ENCODE measurements around the gene COL7A1. TPM values are rescaled to one million over a fixed set of nuclear protein-coding genes. Genes with fewer than 3 reads are reported as not detected.

Gene COL7A1
- total and polyA plus RNA-seq, 2 of the 13 experiments (the other 11 are each of a cell fraction or from before 2014, with no cell fraction given) = 2.7 to 11.7 TPM

DNA sequence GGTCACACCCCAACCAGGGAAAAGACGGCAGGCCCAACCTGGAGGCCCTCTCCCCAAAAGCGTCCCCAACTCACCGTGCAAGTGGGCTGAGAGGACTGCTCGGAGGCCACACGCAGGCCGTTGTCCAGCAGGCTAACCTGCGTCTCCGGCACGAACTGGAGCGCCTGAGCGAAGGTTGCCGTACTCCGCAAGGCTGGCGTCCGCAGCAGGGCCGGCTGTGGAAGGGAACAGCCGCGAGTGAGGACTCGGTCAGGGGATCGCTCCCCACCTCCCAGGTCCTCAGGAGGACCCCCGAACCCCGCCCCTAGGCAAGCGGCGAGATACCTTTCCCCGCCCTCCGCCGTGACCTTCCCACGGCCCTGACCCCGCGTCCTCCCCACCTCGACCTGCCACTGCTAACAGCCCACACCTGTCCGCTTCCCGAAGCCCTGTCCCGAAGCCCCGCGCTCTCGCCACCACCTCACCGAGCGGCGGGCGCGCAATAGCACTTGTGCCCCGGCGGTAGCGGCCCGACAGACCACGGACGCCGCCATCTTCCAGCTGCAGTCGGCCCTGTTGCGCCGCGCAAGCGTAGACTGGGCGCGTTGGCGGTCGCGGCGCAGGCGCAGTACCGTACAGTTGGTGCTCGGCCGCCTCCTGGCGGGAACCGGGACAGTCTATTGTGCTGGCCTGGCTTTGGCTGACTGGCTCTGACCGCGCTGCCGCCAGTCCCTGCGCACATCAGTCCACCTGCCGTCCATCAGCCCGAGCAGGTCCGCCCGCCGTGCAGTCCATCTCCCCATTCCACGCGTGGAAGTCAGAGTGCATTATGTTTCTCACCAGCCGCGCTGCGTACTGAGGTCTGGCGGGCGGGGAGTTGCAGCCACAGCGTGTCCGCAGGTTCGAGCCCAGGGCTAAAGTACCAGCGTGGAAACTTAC is 14.2 kb upstream of the COL7A1 start, which contains the start of gene UQCRC1 (continued):
- TF ChIP-seq SP1 (IDR thresholded peaks at IDR 0.05) (no peak), SP1 (CRISPR knock-in tag; IDR thresholded peaks at IDR 0.05) (no peak), NFYB (CRISPR knock-in tag; IDR thresholded peaks at IDR 0.05) (no peak), ZNF510 (CRISPR knock-in tag; IDR thresholded peaks at IDR 0.05; ENCODE audit: low read depth) (no peak), ZNF773 (CRISPR knock-in tag; IDR thresholded peaks at IDR 0.05; ENCODE audit: borderline replicate concordance) (peak; percentile 81; the same call in 1 of the 2 replicates), HOXA7 (CRISPR knock-in tag; IDR thresholded peaks at IDR 0.05) (no peak), KLF13 (CRISPR knock-in tag; IDR thresholded peaks at IDR 0.05) (peak; percentile 76), HOXA5 (CRISPR knock-in tag; IDR thresholded peaks at IDR 0.05) (no peak), PAF1 (CRISPR knock-in tag; IDR thresholded peaks at IDR 0.05) (no peak), ZNF768 (CRISPR knock-in tag; IDR thresholded peaks at IDR 0.05) (peak; percentile 64; the same call in 1 of the 2 replicates), ZNF644 (CRISPR knock-in tag; IDR thresholded peaks at IDR 0.05; ENCODE audit: low read depth) (no peak), YEATS4 (CRISPR knock-in tag; IDR thresholded peaks at IDR 0.05; ENCODE audit: borderline replicate concordance) (peak; percentile 93), IRF2 (CRISPR knock-in tag; IDR thresholded peaks at IDR 0.05) (peak; percentile 76), ZNF781 (CRISPR knock-in tag; IDR thresholded peaks at IDR 0.05; ENCODE audit: borderline replicate concordance, not compliant biosample characterization) (peak; percentile 47), HOXA9 (CRISPR knock-in tag; IDR thresholded peaks at IDR 0.05; ENCODE audit: borderline replicate concordance) (no peak; the same call in 1 of the 2 replicates), ZNF816 (CRISPR knock-in tag; IDR thresholded peaks at IDR 0.05; ENCODE audit: borderline replicate concordance) (peak; percentile 14; the same call in 1 of the 2 replicates)
- TF ChIP-seq, protein P1, sequence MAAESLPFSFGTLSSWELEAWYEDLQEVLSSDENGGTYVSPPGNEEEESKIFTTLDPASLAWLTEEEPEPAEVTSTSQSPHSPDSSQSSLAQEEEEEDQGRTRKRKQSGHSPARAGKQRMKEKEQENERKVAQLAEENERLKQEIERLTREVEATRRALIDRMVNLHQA (CRISPR knock-in tag; IDR thresholded peaks at IDR 0.05) = no peak
- TF ChIP-seq, protein P2, sequence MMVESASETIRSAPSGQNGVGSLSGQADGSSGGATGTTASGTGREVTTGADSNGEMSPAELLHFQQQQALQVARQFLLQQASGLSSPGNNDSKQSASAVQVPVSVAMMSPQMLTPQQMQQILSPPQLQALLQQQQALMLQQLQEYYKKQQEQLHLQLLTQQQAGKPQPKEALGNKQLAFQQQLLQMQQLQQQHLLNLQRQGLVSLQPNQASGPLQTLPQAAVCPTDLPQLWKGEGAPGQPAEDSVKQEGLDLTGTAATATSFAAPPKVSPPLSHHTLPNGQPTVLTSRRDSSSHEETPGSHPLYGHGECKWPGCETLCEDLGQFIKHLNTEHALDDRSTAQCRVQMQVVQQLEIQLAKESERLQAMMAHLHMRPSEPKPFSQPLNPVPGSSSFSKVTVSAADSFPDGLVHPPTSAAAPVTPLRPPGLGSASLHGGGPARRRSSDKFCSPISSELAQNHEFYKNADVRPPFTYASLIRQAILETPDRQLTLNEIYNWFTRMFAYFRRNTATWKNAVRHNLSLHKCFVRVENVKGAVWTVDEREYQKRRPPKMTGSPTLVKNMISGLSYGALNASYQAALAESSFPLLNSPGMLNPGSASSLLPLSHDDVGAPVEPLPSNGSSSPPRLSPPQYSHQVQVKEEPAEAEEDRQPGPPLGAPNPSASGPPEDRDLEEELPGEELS (CRISPR knock-in tag; IDR thresholded peaks at IDR 0.05) = no peak
- TF ChIP-seq, protein P3, sequence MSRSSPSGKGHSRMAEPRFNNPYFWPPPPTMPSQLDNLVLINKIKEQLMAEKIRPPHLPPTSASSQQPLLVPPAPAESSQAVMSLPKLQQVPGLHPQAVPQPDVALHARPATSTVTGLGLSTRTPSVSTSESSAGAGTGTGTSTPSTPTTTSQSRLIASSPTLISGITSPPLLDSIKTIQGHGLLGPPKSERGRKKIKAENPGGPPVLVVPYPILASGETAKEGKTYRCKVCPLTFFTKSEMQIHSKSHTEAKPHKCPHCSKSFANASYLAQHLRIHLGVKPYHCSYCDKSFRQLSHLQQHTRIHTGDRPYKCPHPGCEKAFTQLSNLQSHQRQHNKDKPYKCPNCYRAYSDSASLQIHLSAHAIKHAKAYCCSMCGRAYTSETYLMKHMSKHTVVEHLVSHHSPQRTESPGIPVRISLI (CRISPR knock-in tag; IDR thresholded peaks at IDR 0.05; ENCODE audit: borderline replicate concordance) = peak; percentile 66
- TF ChIP-seq, protein P4, sequence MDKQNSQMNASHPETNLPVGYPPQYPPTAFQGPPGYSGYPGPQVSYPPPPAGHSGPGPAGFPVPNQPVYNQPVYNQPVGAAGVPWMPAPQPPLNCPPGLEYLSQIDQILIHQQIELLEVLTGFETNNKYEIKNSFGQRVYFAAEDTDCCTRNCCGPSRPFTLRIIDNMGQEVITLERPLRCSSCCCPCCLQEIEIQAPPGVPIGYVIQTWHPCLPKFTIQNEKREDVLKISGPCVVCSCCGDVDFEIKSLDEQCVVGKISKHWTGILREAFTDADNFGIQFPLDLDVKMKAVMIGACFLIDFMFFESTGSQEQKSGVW (CRISPR knock-in tag; IDR thresholded peaks at IDR 0.05; ENCODE audit: borderline replicate concordance) = 0 out of 2 replicates have a peak, but pooled peaks have one; percentile 35
- TF ChIP-seq, protein P5, sequence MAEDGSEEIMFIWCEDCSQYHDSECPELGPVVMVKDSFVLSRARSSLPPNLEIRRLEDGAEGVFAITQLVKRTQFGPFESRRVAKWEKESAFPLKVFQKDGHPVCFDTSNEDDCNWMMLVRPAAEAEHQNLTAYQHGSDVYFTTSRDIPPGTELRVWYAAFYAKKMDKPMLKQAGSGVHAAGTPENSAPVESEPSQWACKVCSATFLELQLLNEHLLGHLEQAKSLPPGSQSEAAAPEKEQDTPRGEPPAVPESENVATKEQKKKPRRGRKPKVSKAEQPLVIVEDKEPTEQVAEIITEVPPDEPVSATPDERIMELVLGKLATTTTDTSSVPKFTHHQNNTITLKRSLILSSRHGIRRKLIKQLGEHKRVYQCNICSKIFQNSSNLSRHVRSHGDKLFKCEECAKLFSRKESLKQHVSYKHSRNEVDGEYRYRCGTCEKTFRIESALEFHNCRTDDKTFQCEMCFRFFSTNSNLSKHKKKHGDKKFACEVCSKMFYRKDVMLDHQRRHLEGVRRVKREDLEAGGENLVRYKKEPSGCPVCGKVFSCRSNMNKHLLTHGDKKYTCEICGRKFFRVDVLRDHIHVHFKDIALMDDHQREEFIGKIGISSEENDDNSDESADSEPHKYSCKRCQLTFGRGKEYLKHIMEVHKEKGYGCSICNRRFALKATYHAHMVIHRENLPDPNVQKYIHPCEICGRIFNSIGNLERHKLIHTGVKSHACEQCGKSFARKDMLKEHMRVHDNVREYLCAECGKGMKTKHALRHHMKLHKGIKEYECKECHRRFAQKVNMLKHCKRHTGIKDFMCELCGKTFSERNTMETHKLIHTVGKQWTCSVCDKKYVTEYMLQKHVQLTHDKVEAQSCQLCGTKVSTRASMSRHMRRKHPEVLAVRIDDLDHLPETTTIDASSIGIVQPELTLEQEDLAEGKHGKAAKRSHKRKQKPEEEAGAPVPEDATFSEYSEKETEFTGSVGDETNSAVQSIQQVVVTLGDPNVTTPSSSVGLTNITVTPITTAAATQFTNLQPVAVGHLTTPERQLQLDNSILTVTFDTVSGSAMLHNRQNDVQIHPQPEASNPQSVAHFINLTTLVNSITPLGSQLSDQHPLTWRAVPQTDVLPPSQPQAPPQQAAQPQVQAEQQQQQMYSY (CRISPR knock-in tag; IDR thresholded peaks at IDR 0.05) = 0 out of 2 replicates have a peak, but pooled peaks have one; percentile 3

Data from HepG2 (cell line).